Measurements from ENCODE around the gene RFX3.

RFX3 gene

DNA sequence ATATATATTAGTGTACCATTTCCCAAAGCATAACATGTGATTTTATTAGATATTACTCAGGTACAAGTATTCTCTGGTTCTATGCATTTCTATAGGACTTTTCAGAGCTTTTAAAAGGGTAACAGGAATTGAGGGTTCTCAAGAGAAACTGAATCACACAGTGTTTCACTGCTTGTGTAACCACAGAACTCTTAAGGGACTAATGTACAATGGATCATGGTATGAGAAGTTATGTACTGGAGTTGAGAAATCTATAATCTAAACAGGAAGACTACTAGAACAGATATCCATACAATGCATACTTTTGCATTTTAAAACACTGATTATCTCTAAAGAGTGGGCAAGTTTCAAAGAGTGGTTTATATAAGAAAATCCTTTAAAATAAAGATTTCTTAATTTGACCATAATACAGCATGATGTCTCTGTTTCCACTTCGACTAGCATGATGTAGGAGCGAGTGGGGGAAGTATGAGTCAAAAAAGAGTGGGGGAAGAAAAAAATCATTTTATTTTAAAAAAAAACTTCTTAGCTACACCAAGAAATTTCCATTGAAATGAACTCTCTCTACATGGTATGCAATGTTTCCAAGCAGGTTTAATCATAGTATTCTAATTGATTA lies 183.5 kb downstream of the RFX3 start:
- Histone ChIP-seq H3K27ac (ENCODE audit: extremely low read depth, low read depth, low read length) (no peak overlapping the region), H3K36me3 (ENCODE audit: control insufficient read depth in 2 of 2, insufficient read depth in 1 of 2, low read length in 2 of 2) (no peaks in the 10 kb centered on the region), H3K4me3 (ENCODE audit: low read depth, low read length) (no peak overlapping the region), H3K9me3 (ENCODE audit: control insufficient read depth, insufficient read depth, low read depth, low read length) (no peaks in the 10 kb centered on the region), H3K4me1 (ENCODE audit: control insufficient read depth, insufficient read depth, low read length) (no peaks in the 10 kb centered on the region)
- CTCF ChIA-PET = no interaction called here
- TF ChIP-seq ZFP3 (tag by site-specific recombination; IDR thresholded peaks at IDR 0.05; ENCODE audit: low read depth) = no peak
- TF ChIP-seq ZNF670 (tag by site-specific recombination; IDR thresholded peaks at IDR 0.05; ENCODE audit: low read depth) = no peak
- TF ChIP-seq ZFP41 (tag by site-specific recombination; IDR thresholded peaks at IDR 0.05; ENCODE audit: borderline replicate concordance) = no peak
- no peak for TF ChIP-seq ZNF521 (tag by site-specific recombination; IDR thresholded peaks at IDR 0.05)
- no peak for TF ChIP-seq ZNF501 (tag by site-specific recombination; IDR thresholded peaks at IDR 0.05)
- no peak for TF ChIP-seq ZNF544 (tag by site-specific recombination; IDR thresholded peaks at IDR 0.05)
- no peak for TF ChIP-seq ZNF518A (tag by site-specific recombination; conservative IDR thresholded peaks at IDR 0.05; ENCODE audit: low read depth)
- TF ChIP-seq, protein P1, sequence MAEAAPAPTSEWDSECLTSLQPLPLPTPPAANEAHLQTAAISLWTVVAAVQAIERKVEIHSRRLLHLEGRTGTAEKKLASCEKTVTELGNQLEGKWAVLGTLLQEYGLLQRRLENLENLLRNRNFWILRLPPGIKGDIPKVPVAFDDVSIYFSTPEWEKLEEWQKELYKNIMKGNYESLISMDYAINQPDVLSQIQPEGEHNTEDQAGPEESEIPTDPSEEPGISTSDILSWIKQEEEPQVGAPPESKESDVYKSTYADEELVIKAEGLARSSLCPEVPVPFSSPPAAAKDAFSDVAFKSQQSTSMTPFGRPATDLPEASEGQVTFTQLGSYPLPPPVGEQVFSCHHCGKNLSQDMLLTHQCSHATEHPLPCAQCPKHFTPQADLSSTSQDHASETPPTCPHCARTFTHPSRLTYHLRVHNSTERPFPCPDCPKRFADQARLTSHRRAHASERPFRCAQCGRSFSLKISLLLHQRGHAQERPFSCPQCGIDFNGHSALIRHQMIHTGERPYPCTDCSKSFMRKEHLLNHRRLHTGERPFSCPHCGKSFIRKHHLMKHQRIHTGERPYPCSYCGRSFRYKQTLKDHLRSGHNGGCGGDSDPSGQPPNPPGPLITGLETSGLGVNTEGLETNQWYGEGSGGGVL (tag by site-specific recombination; IDR thresholded peaks at IDR 0.05) = no peak
- TF ChIP-seq ZNF555 (tag by site-specific recombination; conservative IDR thresholded peaks at IDR 0.05) = no peak
- no peak for TF ChIP-seq ZNF280C (tag by site-specific recombination; IDR thresholded peaks at IDR 0.05)
- TF ChIP-seq TSHZ1 (tag by site-specific recombination; IDR thresholded peaks at IDR 0.05; ENCODE audit: borderline replicate concordance) = no peak
- TF ChIP-seq ZNF121 (tag by site-specific recombination; IDR thresholded peaks at IDR 0.05) = no peak
- TF ChIP-seq, protein P2, sequence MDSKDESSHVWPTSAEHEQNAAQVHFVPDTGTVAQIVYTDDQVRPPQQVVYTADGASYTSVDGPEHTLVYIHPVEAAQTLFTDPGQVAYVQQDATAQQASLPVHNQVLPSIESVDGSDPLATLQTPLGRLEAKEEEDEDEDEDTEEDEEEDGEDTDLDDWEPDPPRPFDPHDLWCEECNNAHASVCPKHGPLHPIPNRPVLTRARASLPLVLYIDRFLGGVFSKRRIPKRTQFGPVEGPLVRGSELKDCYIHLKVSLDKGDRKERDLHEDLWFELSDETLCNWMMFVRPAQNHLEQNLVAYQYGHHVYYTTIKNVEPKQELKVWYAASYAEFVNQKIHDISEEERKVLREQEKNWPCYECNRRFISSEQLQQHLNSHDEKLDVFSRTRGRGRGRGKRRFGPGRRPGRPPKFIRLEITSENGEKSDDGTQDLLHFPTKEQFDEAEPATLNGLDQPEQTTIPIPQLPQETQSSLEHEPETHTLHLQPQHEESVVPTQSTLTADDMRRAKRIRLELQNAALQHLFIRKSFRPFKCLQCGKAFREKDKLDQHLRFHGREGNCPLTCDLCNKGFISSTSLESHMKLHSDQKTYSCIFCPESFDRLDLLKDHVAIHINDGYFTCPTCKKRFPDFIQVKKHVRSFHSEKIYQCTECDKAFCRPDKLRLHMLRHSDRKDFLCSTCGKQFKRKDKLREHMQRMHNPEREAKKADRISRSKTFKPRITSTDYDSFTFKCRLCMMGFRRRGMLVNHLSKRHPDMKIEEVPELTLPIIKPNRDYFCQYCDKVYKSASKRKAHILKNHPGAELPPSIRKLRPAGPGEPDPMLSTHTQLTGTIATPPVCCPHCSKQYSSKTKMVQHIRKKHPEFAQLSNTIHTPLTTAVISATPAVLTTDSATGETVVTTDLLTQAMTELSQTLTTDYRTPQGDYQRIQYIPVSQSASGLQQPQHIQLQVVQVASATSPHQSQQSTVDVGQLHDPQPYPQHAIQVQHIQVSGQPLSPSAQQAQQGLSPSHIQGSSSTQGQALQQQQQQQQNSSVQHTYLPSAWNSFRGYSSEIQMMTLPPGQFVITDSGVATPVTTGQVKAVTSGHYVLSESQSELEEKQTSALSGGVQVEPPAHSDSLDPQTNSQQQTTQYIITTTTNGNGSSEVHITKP (tag by site-specific recombination; IDR thresholded peaks at IDR 0.05) = no peak
- no peak for TF ChIP-seq ZNF211 (tag by site-specific recombination; IDR thresholded peaks at IDR 0.05; ENCODE audit: low read depth)
- TF ChIP-seq, protein P3, sequence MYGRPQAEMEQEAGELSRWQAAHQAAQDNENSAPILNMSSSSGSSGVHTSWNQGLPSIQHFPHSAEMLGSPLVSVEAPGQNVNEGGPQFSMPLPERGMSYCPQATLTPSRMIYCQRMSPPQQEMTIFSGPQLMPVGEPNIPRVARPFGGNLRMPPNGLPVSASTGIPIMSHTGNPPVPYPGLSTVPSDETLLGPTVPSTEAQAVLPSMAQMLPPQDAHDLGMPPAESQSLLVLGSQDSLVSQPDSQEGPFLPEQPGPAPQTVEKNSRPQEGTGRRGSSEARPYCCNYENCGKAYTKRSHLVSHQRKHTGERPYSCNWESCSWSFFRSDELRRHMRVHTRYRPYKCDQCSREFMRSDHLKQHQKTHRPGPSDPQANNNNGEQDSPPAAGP (tag by site-specific recombination; IDR thresholded peaks at IDR 0.05) = no peak
- no peak for TF ChIP-seq ZNF214 (tag by site-specific recombination; IDR thresholded peaks at IDR 0.05; ENCODE audit: borderline replicate concordance)
- TF ChIP-seq, protein P4, sequence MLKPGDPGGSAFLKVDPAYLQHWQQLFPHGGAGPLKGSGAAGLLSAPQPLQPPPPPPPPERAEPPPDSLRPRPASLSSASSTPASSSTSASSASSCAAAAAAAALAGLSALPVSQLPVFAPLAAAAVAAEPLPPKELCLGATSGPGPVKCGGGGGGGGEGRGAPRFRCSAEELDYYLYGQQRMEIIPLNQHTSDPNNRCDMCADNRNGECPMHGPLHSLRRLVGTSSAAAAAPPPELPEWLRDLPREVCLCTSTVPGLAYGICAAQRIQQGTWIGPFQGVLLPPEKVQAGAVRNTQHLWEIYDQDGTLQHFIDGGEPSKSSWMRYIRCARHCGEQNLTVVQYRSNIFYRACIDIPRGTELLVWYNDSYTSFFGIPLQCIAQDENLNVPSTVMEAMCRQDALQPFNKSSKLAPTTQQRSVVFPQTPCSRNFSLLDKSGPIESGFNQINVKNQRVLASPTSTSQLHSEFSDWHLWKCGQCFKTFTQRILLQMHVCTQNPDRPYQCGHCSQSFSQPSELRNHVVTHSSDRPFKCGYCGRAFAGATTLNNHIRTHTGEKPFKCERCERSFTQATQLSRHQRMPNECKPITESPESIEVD (tag by site-specific recombination; IDR thresholded peaks at IDR 0.05) = no peak
- POLR2A ChIA-PET = no interaction called here
